HepG2 (cell line): ENCODE results near the gene HMCN2. TPM values are rescaled to one million over a fixed set of nuclear protein-coding genes. Genes with fewer than 3 reads are reported as not detected.

ENCODE experiments used
- ARNTL ChIP-seq: sonication (generic); formaldehyde crosslinking; IDR thresholded peaks from 2 replicates; pipeline ENCODE4 v1.4.0; 2020; ENCODE audit warnings: mild to moderate bottlenecking, missing genetic modification reagents
- CAMTA2 ChIP-seq: sonication (generic); formaldehyde crosslinking; IDR thresholded peaks from 2 replicates; pipeline ENCODE4 v1.4.0; 2020; ENCODE audit warnings: mild to moderate bottlenecking, missing genetic modification reagents, borderline replicate concordance
- CBX2 ChIP-seq, 2 experiments: fragments of 200-600 bp in 1 of 2; sonication (generic); formaldehyde crosslinking in 1 of 2; IDR thresholded peaks; 2 replicates each; pipeline versions ENCODE4 v1.7.0 to v1.8.1; 2018 to 2022; ENCODE audit warnings: low read depth in 2 of 2, low read length in 1 of 2, mild to moderate bottlenecking in 1 of 2, missing genetic modification reagents in 1 of 2
- KLF15 ChIP-seq: sonication (generic); formaldehyde crosslinking; IDR thresholded peaks from 2 replicates; pipeline ENCODE4 v1.8.1; 2023; ENCODE audit warnings: borderline replicate concordance, mild to moderate bottlenecking, inconsistent platforms, missing genetic modification reagents, mixed read lengths
- MATR3 ChIP-seq: sonication (generic); formaldehyde crosslinking; IDR thresholded peaks from 2 replicates; pipeline ENCODE4 v1.4.0; 2020; ENCODE audit warnings: missing genetic modification reagents
- MIXL1 ChIP-seq: IDR thresholded peaks from 2 replicates; pipeline ENCODE4 v1.6.1; 2016
- ONECUT2 ChIP-seq: sonication (generic); formaldehyde crosslinking; IDR thresholded peaks from 2 replicates; pipeline ENCODE4 v1.4.0; 2020; ENCODE audit warnings: missing genetic modification reagents
- RBM22 ChIP-seq: fragments of 200-400 bp; formaldehyde crosslinking; optimal IDR thresholded peaks from 2 replicates; pipeline ENCODE3; 2017; ENCODE audit warnings: mild to moderate bottlenecking, low read length, moderate library complexity
- SETDB1 ChIP-seq: sonication (generic); formaldehyde crosslinking; IDR thresholded peaks from 2 replicates; pipeline ENCODE4 v1.5.1; 2020; ENCODE audit warnings: missing genetic modification reagents, mild to moderate bottlenecking, borderline replicate concordance
- TBL1XR1 ChIP-seq: fragments of 150-350 bp; IDR thresholded peaks from 2 replicates; pipeline ENCODE4 v1.6.1; 2014; ENCODE audit warnings: borderline replicate concordance, low read length; ENCODE audit not compliant: partially characterized antibody
- ZNF207 ChIP-seq: fragments of 450-650 bp; IDR thresholded peaks from 2 replicates; pipeline ENCODE4 v1.6.1; 2016; ENCODE audit warnings: antibody characterized with exemption, borderline replicate concordance
- ZNF292 ChIP-seq: sonication (generic); formaldehyde crosslinking; IDR thresholded peaks from 2 replicates; pipeline ENCODE4 v1.8.1; 2022; ENCODE audit warnings: mild to moderate bottlenecking, low read depth, missing genetic modification reagents, borderline replicate concordance
- ZNF431 ChIP-seq: sonication (generic); formaldehyde crosslinking; IDR thresholded peaks from 2 replicates; pipeline ENCODE4 v1.9.0; 2022; ENCODE audit warnings: missing genetic modification reagents, low read depth, mild to moderate bottlenecking, borderline replicate concordance
- ZNF788 ChIP-seq: sonication (generic); formaldehyde crosslinking; IDR thresholded peaks from 2 replicates; pipeline ENCODE4 v1.5.0; 2020; ENCODE audit warnings: mild to moderate bottlenecking, missing genetic modification reagents, borderline replicate concordance
- polyA plus RNA-seq, 8 experiments: library from polyadenylated mRNA; depleted of rRNA in 3 of 8; stranded (reverse) in 7 of 8; unstranded in 1 of 8; fragments of >200 nt; fragmentation: Illumina TruSeq in 4 of 8; extraction: Trizol in 4 of 8; gene quantifications; 2 replicates each; pipeline versions ENCODE4 v1.2.1 to v1.2.3, GENCODE V29; 2011 to 2016; ENCODE audit warnings: low read depth in 4 of 8, missing spikeins in 1 of 8, mixed read lengths in 1 of 8; ENCODE audit not compliant: insufficient read depth in 1 of 8
- total RNA-seq, 5 experiments: library from RNA; depleted of rRNA; stranded (reverse); fragments of >200 nt; fragmentation: Illumina TruSeq; extraction: Trizol; gene quantifications; 2 replicates each; pipeline ENCODE4 v1.2.3, GENCODE V29; 2016; ENCODE audit warnings: low read depth in 1 of 5
- TF ChIP-seq, protein P1 (sequence below): sonication (generic); formaldehyde crosslinking; IDR thresholded peaks from 2 replicates; pipeline ENCODE4 v1.5.1; 2020; ENCODE audit warnings: missing genetic modification reagents, mild to moderate bottlenecking, borderline replicate concordance
- TF ChIP-seq, protein P2 (sequence below): sonication (generic); formaldehyde crosslinking; IDR thresholded peaks from 2 replicates; pipeline ENCODE4 v1.9.0; 2021; ENCODE audit warnings: mild to moderate bottlenecking, missing genetic modification reagents
- TF ChIP-seq, protein P3 (sequence below): sonication (generic); formaldehyde crosslinking; IDR thresholded peaks from 2 replicates; pipeline ENCODE4 v1.5.0; 2020; ENCODE audit warnings: missing genetic modification reagents, mild to moderate bottlenecking, borderline replicate concordance
- TF ChIP-seq, protein P4 (sequence below): IDR thresholded peaks from 2 replicates; pipeline ENCODE4 v1.6.1; 2012; ENCODE audit warnings: low read depth, low read length, improper control_type of control experiment

HMCN2 gene
- total and polyA plus RNA-seq, 2 of the 13 experiments (the other 11 are each of a cell fraction or from before 2014, with no cell fraction given), result 0.09 TPM; not detected in 1

DNA sequence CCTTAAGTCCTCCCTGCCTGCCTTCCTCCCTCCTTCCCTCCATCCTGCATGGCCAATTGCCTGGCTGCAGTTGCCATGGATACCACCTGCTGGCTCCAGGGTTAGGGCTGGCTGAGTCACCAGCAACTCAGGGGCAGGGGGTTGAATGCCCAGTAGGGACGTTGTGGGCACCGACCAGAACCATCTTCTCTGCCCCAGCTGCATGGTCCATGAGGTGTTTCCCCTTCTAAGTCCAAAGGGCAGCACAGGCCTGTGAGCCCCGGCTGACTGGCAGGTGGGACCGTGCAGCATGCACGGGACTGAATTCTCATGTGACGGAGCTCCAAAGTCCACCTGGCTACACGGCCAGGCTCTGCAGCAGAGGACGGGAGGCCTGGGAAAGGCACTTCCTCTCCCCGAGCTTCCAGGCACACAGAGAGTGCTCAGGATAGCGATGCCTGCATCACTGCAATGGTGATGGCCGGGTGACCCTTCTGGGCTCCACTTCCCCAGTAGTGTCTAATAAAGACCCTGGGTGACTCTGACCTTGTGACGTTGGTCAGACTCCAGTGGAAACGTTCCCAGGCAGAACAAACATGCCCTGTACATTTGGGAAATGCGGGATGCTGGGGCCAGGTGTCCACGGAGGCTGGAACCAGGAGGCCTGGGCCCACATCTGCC is 184.9 kb downstream of the HMCN2 start (continued):
- TF ChIP-seq, protein P1, sequence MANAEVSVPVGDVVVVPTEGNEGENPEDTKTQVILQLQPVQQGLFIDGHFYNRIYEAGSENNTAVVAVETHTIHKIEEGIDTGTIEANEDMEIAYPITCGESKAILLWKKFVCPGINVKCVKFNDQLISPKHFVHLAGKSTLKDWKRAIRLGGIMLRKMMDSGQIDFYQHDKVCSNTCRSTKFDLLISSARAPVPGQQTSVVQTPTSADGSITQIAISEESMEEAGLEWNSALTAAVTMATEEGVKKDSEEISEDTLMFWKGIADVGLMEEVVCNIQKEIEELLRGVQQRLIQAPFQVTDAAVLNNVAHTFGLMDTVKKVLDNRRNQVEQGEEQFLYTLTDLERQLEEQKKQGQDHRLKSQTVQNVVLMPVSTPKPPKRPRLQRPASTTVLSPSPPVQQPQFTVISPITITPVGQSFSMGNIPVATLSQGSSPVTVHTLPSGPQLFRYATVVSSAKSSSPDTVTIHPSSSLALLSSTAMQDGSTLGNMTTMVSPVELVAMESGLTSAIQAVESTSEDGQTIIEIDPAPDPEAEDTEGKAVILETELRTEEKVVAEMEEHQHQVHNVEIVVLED (CRISPR knock-in tag), result peak; percentile 60; the same call in 1 of the 2 replicates
- no peak for TF ChIP-seq RBM22
- TF ChIP-seq CAMTA2 (CRISPR knock-in tag), result no peak
- peak; percentile 97 for TF ChIP-seq ZNF788 (CRISPR knock-in tag)
- TF ChIP-seq TBL1XR1, result no peak
- TF ChIP-seq MIXL1 (CRISPR knock-in tag), result 0 out of 2 replicates have a peak, but pooled peaks have one; percentile 44
- TF ChIP-seq ARNTL (CRISPR knock-in tag), result peak; percentile 95
- TF ChIP-seq, protein P2, sequence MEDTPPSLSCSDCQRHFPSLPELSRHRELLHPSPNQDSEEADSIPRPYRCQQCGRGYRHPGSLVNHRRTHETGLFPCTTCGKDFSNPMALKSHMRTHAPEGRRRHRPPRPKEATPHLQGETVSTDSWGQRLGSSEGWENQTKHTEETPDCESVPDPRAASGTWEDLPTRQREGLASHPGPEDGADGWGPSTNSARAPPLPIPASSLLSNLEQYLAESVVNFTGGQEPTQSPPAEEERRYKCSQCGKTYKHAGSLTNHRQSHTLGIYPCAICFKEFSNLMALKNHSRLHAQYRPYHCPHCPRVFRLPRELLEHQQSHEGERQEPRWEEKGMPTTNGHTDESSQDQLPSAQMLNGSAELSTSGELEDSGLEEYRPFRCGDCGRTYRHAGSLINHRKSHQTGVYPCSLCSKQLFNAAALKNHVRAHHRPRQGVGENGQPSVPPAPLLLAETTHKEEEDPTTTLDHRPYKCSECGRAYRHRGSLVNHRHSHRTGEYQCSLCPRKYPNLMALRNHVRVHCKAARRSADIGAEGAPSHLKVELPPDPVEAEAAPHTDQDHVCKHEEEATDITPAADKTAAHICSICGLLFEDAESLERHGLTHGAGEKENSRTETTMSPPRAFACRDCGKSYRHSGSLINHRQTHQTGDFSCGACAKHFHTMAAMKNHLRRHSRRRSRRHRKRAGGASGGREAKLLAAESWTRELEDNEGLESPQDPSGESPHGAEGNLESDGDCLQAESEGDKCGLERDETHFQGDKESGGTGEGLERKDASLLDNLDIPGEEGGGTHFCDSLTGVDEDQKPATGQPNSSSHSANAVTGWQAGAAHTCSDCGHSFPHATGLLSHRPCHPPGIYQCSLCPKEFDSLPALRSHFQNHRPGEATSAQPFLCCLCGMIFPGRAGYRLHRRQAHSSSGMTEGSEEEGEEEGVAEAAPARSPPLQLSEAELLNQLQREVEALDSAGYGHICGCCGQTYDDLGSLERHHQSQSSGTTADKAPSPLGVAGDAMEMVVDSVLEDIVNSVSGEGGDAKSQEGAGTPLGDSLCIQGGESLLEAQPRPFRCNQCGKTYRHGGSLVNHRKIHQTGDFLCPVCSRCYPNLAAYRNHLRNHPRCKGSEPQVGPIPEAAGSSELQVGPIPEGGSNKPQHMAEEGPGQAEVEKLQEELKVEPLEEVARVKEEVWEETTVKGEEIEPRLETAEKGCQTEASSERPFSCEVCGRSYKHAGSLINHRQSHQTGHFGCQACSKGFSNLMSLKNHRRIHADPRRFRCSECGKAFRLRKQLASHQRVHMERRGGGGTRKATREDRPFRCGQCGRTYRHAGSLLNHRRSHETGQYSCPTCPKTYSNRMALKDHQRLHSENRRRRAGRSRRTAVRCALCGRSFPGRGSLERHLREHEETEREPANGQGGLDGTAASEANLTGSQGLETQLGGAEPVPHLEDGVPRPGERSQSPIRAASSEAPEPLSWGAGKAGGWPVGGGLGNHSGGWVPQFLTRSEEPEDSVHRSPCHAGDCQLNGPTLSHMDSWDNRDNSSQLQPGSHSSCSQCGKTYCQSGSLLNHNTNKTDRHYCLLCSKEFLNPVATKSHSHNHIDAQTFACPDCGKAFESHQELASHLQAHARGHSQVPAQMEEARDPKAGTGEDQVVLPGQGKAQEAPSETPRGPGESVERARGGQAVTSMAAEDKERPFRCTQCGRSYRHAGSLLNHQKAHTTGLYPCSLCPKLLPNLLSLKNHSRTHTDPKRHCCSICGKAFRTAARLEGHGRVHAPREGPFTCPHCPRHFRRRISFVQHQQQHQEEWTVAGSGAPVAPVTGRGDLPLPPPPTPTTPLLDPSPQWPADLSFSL, result no peak
- TF ChIP-seq ZNF431 (CRISPR knock-in tag), result peak; percentile 93
- no peak for TF ChIP-seq SETDB1 (CRISPR knock-in tag)
- TF ChIP-seq, protein P3, sequence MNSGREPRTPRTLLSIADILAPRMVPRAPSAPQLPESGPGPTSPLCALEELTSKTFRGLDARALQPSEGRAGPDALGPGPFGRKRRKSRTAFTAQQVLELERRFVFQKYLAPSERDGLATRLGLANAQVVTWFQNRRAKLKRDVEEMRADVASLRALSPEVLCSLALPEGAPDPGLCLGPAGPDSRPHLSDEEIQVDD (CRISPR knock-in tag), result peak; percentile 72; the same call in 1 of the 2 replicates
- TF ChIP-seq MATR3 (CRISPR knock-in tag), result no peak
- no peak for TF ChIP-seq CBX2 (IDR thresholded peaks at IDR 0.05; ENCODE audit: low read depth, low read length)
- TF ChIP-seq CBX2 (CRISPR knock-in tag; IDR thresholded peaks at IDR 0.05; ENCODE audit: low read depth), result no peak
- TF ChIP-seq ONECUT2, result peak; percentile 66
- TF ChIP-seq KLF15 (CRISPR knock-in tag), result peak; percentile 72; the same call in 1 of the 2 replicates
- TF ChIP-seq ZNF207, result no peak
- TF ChIP-seq ZNF292, result peak; percentile 68; the same call in 1 of the 2 replicates
- TF ChIP-seq, protein P4, sequence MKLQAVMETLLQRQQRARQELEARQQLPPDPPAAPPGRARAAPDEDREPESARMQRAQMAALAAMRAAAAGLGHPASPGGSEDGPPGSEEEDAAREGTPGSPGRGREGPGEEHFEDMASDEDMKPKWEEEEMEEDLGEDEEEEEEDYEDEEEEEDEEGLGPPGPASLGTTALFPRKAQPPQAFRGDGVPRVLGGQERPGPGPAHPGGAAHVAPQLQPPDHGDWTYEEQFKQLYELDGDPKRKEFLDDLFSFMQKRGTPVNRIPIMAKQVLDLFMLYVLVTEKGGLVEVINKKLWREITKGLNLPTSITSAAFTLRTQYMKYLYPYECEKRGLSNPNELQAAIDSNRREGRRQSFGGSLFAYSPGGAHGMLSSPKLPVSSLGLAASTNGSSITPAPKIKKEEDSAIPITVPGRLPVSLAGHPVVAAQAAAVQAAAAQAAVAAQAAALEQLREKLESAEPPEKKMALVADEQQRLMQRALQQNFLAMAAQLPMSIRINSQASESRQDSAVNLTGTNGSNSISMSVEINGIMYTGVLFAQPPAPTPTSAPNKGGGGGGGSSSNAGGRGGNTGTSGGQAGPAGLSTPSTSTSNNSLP, result no peak
